ENCODE data around the gene CDK16.

DNA sequence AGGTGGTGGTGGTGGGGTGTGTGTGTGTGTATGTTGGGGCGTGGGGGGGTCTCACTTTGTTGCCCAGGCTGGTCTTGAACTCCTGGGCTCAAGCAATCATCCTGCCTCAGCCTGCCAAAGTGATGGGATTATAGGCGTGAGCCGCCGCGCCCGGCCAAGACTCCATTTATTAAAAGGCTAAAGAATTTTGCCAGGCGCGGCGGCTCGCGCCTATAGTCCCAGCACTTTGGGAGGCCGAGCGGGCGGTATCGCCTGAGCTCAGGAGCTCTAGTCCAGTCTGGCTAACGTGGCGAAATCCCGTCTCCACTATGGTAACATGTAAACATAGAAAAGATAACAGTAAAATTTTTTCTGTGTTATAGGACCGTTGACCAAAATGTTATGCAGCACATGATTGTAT is 28.6 kb upstream of the CDK16 start:
- TF ChIP-seq, protein P1, sequence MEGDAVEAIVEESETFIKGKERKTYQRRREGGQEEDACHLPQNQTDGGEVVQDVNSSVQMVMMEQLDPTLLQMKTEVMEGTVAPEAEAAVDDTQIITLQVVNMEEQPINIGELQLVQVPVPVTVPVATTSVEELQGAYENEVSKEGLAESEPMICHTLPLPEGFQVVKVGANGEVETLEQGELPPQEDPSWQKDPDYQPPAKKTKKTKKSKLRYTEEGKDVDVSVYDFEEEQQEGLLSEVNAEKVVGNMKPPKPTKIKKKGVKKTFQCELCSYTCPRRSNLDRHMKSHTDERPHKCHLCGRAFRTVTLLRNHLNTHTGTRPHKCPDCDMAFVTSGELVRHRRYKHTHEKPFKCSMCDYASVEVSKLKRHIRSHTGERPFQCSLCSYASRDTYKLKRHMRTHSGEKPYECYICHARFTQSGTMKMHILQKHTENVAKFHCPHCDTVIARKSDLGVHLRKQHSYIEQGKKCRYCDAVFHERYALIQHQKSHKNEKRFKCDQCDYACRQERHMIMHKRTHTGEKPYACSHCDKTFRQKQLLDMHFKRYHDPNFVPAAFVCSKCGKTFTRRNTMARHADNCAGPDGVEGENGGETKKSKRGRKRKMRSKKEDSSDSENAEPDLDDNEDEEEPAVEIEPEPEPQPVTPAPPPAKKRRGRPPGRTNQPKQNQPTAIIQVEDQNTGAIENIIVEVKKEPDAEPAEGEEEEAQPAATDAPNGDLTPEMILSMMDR (IDR thresholded peaks at IDR 0.05 in 8 of 11, conservative IDR thresholded peaks at IDR 0.05 in 3 of 11) = no peak
- TF ChIP-seq POLR2A (IDR thresholded peaks at IDR 0.05) = no peak
